Cerebellar cortex (tissue), 1 donor: ENCODE measurements around the gene CSPG5.

Experiments
- DNase-seq: peaks from one replicate; pipeline ENCODE4 v3.0.0-alpha.2; 2015; ENCODE audit warnings: low spot score

CSPG5 gene

DNA sequence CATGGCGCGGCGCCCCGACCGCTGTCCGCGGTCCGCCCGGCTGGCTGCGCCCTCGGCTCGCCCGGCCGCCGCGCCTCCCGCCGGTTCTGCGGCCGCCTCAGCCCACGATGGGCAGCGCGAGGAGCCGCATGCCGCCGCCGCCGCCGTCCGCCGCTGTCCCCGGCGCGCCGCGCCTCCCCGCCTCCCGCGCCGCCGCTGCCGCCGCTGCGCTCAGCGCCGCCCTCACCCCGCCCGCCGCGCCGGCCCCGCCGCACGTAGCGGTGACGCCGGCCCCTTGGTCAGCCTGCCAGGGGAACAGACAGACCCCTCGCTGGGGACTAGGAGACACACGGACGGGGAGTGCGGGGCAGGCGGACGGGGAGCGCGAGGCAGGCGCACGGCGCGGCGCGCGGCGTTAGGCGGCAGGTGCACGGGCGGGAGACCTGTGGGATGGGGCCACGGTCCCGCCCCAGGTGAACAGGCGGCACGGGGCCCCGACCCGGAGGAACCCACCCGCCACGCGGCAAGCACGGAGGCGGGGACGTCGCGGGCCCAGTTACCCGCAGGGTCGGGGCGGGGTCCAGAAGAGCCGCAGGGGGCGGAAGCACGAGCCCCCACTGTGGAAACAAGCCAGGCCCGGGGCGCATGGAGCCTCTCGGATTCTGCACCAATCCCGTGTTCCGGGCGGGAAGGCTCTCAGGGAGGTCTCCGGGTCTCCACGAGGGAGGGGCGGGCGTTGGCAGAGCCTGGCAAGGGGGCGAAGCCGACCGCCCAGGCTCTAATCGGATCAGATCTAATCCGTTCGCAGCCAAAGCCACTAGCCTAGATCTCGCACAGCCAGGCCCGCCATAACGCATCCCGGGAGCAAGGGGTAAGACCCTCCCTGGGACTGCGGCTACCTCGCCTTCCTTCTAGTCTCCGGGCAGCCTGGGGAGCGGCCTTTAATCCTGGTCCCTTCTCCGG lies at the start of gene CSPG5:
CSPG5 (minus strand) TSS at position 175 of the 942 bp plus-strand sequence; CDS start at position 3, 172 bp downstream.
- peak; percentile 48 for DNase-seq

DNA sequence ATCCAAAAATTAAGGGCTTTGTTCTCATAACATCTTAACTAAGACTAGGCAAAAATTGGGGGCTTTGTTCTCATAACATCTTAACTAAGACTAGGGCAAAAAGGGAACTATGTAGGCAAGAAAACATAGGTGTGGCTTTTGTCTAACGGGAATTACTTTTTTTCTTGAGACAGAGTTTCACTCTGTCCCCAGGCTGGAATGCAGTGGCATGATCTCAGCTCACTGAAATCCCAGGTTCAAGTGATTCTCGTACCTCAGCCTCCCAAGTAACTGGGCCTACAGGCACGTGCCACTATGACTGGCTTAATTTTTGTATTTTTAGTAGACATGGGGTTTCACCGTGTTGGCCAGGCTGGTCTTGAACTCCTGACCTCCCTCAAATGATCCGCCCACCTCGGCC lies 49.8 kb upstream of the CSPG5 start:
- no peak for DNase-seq

DNA sequence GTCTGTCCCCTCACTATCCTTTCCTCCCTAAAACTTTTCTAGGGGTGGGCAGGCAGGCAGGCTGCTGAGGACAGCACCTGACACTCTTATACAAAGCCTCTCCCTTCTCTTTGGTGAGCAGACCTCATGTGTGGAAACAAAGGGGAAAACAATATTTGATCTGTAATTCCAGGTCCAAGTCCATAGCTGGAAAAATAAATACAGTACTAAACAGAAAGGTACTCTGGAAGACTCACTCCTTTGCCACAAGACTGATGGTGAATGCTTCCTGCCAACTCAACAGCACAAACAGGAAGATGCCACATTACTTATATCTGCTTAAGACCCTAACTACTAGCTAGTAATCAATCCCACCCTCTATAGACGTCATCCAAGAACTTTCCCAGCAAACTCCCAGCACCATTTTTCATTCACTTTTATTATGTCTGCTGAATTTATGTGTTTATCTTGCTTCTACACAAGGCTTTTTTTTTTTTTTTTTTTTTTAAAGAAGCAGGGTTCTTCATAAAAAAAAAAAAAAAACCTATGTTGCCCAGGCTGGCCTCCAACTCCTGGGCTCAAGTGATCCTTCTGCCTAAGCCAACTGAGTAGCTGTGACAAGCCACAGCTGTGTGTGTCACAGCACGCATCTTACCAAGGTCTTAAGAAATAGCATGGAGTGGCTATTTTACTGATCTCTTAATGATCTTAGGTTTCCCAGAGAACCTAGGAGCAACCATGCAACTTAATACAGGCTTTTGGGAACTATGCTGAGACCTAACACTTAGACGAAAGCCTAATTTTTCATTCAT lies 44.2 kb upstream of the CSPG5 start:
- no peak for DNase-seq

DNA sequence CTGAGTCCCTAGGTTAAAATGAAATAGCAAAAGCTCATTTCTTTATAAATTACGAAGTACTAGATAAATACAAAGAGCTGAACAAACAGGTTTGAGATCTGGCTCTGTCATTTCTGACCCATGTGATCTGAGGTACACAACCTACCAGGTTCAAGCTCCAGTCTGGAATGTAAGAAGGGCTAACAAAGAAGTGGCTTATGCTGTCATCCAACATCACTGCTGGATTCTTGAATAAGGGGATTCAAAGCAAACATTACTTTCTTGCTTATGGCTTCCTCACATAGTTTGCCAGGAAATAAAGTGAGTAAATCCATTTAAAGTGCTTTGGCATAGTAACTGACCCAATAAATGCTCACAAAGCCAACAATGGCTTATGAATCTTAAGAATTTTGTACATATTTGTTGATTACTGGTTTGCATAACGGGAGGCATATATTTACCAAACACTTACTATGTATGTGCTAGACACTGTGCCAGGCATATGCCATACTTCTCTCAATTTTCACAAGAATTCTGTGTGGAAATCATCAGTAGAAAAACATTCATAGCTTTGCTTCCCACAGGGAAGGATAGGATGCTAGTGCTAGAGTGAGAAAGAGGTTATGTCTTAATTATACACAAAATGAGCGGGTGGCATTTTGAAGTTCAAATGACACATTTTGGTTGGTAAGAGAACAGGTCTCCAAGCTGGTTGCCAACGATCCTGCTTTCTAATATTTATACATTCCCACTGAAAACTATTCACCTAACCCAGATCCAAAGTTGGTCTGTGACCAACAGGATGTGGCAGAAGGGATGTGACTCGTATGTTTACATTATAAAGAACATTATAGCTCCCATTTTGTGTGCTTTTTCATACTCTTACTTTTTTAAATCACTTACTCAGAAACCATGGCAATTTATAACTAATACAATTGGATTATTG lies 38.7 kb upstream of the CSPG5 start:
- DNase-seq: no peak

DNA sequence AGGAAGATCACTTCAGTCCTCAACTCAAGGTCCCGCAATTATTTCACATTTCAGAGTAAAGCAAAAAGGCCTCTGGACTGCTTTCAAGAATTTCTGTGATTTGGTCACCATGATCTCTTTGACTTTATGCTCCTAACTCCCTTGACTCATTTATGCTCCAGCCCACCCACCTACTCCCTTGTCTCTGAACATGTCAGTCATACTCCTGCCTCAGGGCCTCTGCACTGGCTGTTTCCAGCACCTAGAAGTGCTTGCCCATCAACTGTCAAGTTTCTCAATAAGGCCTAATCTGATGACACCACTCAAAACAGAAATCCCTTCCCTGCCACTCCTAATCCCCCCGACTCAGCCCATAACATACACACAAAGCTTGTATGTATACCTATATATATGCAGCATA lies 36.1 kb upstream of the CSPG5 start:
- DNase-seq: no peak

GRCh38 chr3:47613722-47614121 lies 35.1 kb upstream of the CSPG5 start:
- DNase-seq: no peak

- DNase-seq: no peak
Observed at GRCh38 chr3:47612879-47613278, 34.2 kb upstream of the CSPG5 start.

DNA sequence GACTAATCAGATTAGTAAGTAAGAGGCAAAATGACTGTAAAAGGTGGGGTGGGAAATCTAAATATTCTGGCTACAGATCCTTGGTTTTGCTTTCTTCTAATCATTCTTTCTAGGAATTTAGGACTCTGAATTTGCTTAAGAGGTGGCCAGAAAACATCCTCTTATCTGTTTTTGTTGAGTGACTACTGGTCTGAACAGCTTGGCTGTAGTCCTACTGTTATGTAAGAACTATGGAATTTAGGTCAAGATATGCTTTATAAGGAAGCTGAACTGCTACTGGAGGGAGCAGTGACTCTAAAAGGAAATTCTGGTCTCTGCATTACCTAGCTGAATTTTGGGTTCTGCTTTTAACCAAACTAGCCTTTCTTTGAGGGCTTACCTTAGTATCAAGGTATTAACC lies 33.5 kb upstream of the CSPG5 start:
- DNase-seq: peak; percentile 95

GRCh38 chr3:47611576-47611975 lies 32.9 kb upstream of the CSPG5 start:
- DNase-seq: peak; percentile 72

- DNase-seq: no peak
Observed at GRCh38 chr3:47610583-47610982, 31.9 kb upstream of the CSPG5 start.

- no peak for DNase-seq
Observed at GRCh38 chr3:47607335-47607734, 28.7 kb upstream of the CSPG5 start.

- peak; percentile 79 for DNase-seq
Observed at GRCh38 chr3:47606165-47606564, 27.5 kb upstream of the CSPG5 start.

GRCh38 chr3:47605652-47606051 lies 27.0 kb upstream of the CSPG5 start:
- DNase-seq: no peak

GRCh38 chr3:47604145-47604544 lies 25.5 kb upstream of the CSPG5 start:
- DNase-seq: no peak

GRCh38 chr3:47603332-47603731 lies 24.7 kb upstream of the CSPG5 start:
- DNase-seq: no peak

- no peak for DNase-seq
Observed at GRCh38 chr3:47601281-47601680, 22.6 kb upstream of the CSPG5 start.

DNA sequence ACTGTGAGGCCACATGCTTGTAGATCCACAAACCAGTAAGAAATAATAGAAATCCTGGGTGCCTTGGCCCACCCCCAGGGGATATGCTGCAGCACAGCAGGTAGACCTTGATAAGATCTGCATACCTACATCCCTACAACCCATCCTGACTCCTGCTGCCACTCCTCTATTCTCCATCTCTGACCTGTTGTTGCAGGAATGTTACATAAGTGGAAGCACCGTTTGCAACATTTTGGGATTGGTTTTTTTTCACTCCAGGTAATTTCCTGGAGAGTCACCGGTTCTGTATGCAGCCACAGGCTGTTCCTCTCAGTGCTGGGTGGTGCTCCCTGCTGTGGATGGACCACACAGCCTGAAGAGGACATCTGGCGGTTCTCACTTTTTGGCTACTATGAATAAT lies 16.1 kb upstream of the CSPG5 start:
- DNase-seq: no peak

DNA sequence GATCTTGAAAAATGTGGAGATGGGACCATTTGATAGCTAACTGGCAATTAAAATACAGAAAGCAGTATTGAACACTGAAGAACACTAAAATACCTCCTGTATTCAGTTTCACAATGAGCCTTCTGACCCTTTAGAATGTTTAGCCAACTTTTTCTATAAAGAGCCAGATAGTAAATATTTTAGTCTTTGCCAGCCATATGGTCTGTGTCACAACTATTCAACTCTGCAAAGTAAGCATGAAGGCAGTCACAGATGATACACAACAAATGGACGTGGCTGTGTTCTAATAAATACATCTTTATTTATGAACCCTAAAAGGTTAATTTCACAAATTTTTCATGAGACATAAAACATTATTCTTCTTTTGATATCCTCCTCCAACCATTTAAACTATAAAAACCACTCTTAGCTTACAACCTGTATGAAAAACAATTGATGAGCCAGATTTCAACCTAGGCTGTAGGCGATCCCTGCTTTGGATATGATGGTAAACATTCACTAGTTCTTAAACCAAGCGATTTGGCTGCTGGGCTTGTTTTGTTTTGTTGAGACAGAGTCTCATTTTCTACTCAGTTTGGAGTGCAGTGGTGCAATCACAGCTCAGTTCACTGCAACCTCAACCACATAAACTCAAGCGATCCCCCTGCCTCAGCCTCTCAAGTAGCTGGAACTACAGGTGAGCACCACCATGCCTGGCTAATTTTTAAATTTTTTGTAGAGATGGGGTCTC lies 13.6 kb upstream of the CSPG5 start:
- DNase-seq: no peak

DNA sequence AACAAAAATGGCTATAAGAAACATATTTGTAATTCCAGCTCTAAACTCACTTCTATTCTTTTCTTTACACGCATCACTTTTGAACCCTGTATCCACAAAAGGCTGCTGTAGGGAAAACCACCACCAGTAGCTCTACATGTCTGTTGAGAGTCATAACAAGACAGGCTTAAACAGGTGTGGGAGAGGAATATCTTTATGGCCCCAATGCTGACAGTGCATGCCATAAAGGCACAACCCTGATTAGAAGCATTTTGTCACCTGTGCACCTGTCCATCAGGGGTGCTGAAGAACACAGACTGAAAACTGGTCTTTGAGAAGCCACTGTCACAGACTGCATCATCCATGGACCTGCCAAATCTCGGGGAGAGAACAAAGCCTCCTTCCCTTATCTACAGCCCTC lies 11.6 kb upstream of the CSPG5 start:
- DNase-seq: no peak

DNA sequence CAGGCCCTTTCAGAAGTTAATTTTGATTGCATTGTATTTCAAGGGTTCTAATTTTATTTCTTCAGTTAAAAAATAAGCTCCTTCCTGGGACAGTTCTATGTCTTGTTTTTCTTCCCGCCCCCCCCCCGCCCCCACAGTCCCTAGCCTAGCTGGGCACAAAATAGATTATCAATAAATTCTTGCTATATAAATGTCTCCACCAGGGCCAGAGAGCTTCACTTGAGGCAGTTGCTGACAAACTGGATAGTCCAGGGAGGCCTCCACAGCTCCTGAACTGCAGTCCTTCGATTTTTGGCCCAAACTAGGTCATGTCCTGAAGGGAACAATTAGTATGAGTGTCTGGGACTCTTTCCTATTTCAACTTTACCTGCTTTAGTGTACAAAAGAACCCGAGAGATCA lies 9.9 kb upstream of the CSPG5 start:
- no peak for DNase-seq

- DNase-seq: no peak
Observed at GRCh38 chr3:47588053-47588452, 9.4 kb upstream of the CSPG5 start.
